Left colon (tissue), 2 donors: ENCODE data around the gene SMIM14. TPM values are rescaled to one million over a fixed set of nuclear protein-coding genes. Genes with fewer than 3 reads are reported as not detected.
"Not testable (repeated sequence)": the region's sequence is repeated elsewhere in the genome, so short reads cannot be mapped to it uniquely, and the experiment has no call there.

Experiments
- ATAC-seq: fragments of 200-7000 bp; cut with Tn5 transposase; one replicate; pipeline ENCODE4 v1.9.1; 2020; ENCODE audit warnings: mild to moderate bottlenecking, moderate library complexity
- DNase-seq, 2 donors: peaks; one replicate each; pipeline ENCODE4 v3.0.0-alpha.2; 2020
- intact Hi-C, 2 donors: fragments of 100-400 bp; cut with DNase I in 1 of 2; cut with micrococcal nuclease in 1 of 2; formaldehyde crosslinking; loops; one replicate each; pipeline versions ENCODE4 v1.11.2 to v1.14.0; 2022; cut with DNase I, micrococcal nuclease
- long read RNA-seq: library from polyadenylated mRNA; unstranded; transcript quantifications from one replicate; pipeline ENCODE4 v2.0.0, GENCODE V29; 2021
- total RNA-seq, 2 donors: library from RNA; stranded (reverse); fragmentation: NEBNext Ultra II Directional; extraction: Animal tissue kit (Norgen Biotek cat#: 25700); gene quantifications; one replicate each; pipeline ENCODE4 v1.2.1, GENCODE V29; 2021
- donor health status: DM: no; HTN: no; CAD: no.
- donor health status: DM: yes; HTN: yes; CAD: no.

SMIM14 gene
- 100 to 1,000 TPM; 119 to 146 TPM for total RNA-seq
- long read RNA-seq, full-length matches to known transcripts: 354 of 380 reads
- long read RNA-seq, partial matches to known transcripts: 9 of 380 reads
- long read RNA-seq, other reads (novel, unspliced or antisense): 17 of 380 reads

DNA sequence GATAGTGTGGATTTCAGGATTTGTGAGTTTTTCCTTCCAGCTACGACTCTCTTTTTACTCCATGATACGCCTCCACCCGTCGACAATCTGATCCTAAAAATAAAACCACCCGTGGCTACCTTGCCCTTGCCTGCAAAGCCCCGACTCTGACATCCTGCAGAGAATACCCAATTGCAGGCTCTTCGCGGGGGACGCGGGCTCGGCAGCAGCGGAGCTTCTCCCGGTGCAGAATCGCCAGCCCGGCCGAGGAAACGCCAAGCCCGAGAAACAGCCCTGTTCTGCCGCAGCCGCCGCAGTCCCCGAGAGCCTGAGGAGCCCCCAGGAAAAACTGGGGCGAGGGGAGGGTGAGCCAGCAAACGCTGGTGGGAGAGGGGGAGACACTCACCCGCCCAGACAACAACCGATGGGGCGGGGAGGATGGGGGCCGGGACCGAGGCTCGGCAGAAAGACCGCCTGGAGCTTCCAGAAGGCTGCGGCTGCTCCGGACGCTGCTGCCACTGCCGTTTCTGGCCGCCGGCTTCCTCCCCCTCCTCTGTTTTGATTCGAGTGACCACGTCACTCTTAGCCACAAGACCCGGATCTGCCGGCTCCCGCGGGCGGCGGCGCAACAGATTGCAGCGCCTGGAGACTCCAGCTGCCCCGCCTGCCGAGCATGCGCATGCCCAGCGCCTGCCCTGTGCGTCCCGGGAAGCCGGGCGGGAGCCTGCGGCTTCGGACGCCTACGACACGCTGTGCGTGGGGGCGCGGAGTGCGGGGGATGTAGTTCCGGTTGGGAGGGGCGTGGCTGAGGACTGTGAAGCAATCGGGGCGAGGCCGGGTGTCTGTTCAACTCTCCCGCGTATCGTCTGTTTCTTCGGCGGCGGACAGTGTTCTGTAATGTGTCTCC, at the start of gene SMIM14:
Gene SMIM14 (minus strand): TSS at position 512 of the 886 bp plus-strand sequence. CDS start 33,720 bp downstream, outside the sequence.
- DNase-seq (peak; percentile 98 to 99), ATAC-seq (peak; percentile 92)
- intact Hi-C loops: loop anchor here in 1 of 2 donors (5.0 kb wide), 1 partner anchor 111 kb away; the partner anchor contains the start of gene UGDH

DNA sequence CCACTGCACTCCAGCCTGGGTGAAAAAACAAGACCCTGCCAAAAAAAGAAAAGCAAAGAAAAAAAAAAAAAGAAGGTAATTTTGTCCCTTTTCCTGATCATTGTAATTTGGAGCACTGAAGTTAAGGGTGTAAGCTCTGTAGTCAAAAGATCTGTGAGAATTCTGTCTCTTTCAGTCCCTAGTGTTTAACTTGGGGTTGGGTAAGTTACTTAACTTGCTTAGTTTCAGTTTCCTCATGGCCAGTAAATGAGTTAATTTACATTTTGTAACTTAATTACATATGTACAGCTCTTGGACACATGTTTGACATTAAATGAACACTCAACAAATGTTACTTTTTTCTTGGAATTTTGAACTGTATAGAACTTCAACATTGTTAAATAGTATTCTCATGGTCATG, 48.3 kb upstream of the SMIM14 start:
- ATAC-seq: no peak

DNA sequence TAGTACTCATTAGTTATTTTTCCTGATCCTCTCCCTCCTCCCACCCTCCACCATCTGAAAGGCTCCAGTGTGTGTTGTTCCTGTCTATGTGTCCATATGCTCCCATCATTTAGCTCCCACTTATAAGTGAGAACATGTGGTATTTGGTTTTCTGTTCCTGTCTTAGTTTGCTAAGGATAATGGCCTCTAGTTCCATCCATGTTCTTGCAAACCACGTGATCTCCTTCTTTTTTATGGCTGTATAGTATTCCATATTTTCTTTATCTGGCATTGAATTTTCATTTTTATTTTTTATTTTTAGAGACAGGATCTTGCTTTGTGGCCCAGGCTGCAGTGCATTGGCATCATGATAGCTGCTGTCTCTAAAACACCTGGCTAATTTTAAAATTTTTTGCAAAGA, 47.3 kb upstream of the SMIM14 start:
- DNase-seq: no peak
- intact Hi-C loops: no loop called here
- no peak for ATAC-seq

More for the DNA sequence above, 48.3 kb upstream of the SMIM14 start:
- no peak for DNase-seq
- intact Hi-C loops: no loop called here

GRCh38 chr4:39682138-39682537, 43.5 kb upstream of the SMIM14 start:
- ATAC-seq (no peak), DNase-seq (no peak)
- intact Hi-C loops: no loop called here

DNA sequence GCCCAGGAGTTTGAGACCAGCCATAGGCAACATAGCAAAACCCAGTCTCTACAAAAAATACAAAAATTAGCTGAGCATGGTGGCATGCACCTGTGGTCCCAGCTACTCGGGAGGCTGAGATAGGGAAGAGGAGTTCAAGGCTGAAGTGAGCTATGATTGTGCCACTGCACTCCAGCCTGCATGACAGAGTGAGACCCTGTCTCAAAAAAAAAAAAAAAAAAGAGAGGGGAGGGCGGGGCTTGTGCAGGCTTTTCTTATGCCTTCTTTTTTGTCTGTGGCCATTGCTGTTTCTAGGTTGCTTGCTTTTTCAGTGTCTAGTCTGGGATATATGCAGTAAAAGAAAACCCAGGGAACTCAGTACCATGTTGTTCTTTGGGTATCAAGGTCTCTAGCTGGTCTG, 42.3 kb upstream of the SMIM14 start:
- DNase-seq, ATAC-seq, intact Hi-C loops: not testable (repeated sequence)

- DNase-seq, ATAC-seq, intact Hi-C loops: not testable (repeated sequence)
Observed at GRCh38 chr4:39675681-39676080, 37.0 kb upstream of the SMIM14 start.

GRCh38 chr4:39670296-39670695, 31.6 kb upstream of the SMIM14 start:
- intact Hi-C loops, DNase-seq, ATAC-seq: not testable (repeated sequence)

GRCh38 chr4:39668887-39669286, 30.2 kb upstream of the SMIM14 start:
- ATAC-seq (no peak), DNase-seq (no peak)
- intact Hi-C loops: no loop called here

- ATAC-seq (no peak), DNase-seq (no peak)
- intact Hi-C loops: no loop called here
Observed at GRCh38 chr4:39667706-39668105, 29.0 kb upstream of the SMIM14 start.

DNA sequence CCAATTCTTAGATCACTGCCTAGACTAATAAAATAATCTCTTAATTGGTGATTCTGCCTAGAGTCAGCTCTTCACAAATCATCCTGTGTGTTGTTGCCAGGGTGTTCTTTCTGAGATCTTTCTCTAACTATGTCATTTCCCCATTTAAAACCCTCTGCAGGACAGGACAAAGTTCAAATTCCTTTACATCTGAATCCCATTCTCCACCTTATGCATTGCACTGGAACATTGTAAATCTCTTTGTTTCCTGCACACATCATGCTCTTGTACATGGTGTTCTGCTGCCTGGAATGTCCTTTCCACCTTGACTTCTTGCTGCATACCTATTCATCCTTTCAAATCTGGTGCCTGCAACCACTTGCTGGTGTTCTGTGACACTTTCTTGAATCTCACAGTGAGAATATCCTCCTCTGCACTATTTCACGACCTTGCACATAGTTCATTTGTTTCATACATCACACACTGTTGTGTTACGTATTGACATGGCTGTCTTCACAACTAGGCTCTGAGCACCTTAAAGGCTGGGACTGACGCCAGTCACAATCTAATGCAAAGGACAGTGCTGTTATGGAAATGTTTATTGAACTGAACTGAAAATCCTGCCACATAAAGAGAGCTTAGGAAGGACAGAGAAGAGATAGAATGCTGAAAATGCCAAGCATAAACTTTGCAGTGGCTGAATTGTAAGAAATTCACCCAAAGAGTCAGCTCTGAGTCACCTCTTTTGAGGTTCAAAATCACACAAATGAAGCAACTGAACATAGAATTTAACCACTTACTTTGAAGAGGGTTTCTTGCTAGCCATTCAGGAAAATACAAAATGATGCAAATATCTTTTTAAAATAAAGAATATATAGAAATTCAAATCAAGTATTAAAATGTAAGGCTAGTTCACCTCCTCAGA, 26.4 kb upstream of the SMIM14 start:
- intact Hi-C loops: no loop called here
- peak; percentile 98 for ATAC-seq
- DNase-seq: no peak

GRCh38 chr4:39662683-39663082, 24.0 kb upstream of the SMIM14 start:
- DNase-seq (no peak), ATAC-seq (no peak)
- intact Hi-C loops: no loop called here

- ATAC-seq: no peak
- no peak for DNase-seq
- intact Hi-C loops: no loop called here
Observed at GRCh38 chr4:39660757-39661156, 22.1 kb upstream of the SMIM14 start.

GRCh38 chr4:39660045-39660444, 21.4 kb upstream of the SMIM14 start:
- DNase-seq (no peak), ATAC-seq (no peak)
- intact Hi-C loops: no loop called here

DNA sequence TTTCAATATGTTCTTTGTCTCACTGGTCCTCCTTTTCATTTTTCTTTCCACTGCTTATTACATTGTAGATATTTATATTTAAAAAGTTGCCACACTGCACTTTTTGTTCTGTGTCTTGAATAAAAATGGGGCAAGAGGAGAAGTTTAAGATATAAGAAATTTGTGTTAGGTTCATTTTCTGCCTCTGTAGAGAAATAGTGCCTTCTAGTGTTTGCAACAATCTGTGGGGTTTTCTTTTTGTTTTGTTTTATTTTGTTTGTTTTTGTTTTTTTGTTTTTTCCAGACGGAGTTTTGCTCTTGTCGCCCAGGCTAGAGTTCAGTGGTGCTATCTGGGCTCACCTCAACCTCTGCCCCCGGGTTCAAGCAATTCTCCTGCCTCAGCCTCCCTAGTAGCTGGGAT, 20.1 kb upstream of the SMIM14 start:
- ATAC-seq (no peak), DNase-seq (no peak)
- intact Hi-C loops: loop anchor here in 1 of 2 donors (10.0 kb wide), 1 partner anchor 184 kb away; no protein-coding TSS in a partner anchor

GRCh38 chr4:39657465-39657864, 18.8 kb upstream of the SMIM14 start:
- ATAC-seq: no peak

GRCh38 chr4:39656638-39657037, 18.0 kb upstream of the SMIM14 start:
- ATAC-seq, DNase-seq: not testable (repeated sequence)
- intact Hi-C loops: loop anchor here in 1 of 2 donors (10.0 kb wide), 1 partner anchor 182 kb away; no protein-coding TSS in a partner anchor

More at GRCh38 chr4:39657465-39657864, 18.8 kb upstream of the SMIM14 start:
- intact Hi-C loops: loop anchor here in 1 of 2 donors (10.0 kb wide), 1 partner anchor 183 kb away; no protein-coding TSS in a partner anchor
- no peak for DNase-seq

DNA sequence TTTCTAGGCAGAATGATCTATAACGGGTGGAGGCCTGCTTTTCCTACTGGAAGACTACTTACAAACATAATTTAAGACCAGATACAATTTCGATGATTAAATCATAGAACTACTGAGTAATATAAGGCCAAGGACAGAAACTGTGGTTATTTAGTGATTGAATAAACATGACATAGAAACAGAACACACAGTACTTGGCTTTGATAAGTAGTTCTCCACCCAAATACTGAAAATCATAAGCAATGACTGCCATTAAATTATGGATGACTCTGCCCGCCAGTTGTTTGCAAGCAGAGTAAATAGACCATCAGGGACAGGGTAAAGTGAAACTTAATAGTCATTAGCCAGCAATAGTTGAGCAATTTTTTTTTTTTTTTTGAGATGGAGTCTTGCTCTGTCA, 17.2 kb upstream of the SMIM14 start:
- ATAC-seq: no peak
- intact Hi-C loops: loop anchor here in 1 of 2 donors (10.0 kb wide), 1 partner anchor 181 kb away; no protein-coding TSS in a partner anchor
- no peak for DNase-seq

DNA sequence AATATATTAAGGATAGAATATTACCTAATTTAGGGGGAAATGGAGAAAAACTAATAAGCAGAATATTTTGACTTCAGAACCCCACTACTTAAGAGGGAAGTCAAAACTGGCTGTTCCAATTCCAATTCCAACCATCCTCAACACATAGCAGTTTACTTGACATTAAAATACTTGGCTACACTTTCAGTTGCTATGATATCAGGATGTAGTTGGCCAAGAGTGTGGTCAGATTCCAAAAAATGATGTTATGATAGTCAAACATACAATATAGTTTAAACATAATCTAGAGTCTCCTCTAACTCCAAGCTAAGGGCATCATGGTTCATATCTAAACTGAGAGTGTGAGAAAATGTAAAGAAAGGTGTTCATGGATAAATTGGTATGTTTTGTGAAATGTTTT, 16.5 kb upstream of the SMIM14 start:
- DNase-seq (no peak), ATAC-seq (no peak)
- intact Hi-C loops: loop anchor here in 1 of 2 donors (10.0 kb wide), 1 partner anchor 180 kb away; no protein-coding TSS in a partner anchor

GRCh38 chr4:39651586-39651985, 12.9 kb upstream of the SMIM14 start:
- ATAC-seq, DNase-seq: not testable (repeated sequence)
- intact Hi-C loops: loop anchor here in 1 of 2 donors (10.0 kb wide), 1 partner anchor 177 kb away; no protein-coding TSS in a partner anchor
